BLaER1 treated with 17β-estradiol and CSF1 and Interleukin-3, amounts not matched to agents 10 nM and 100 nM (cell line): ENCODE data around the gene RORC.

Experiments
- H3K27ac ChIP-seq, 11 experiments: shearing (Covaris generic); formaldehyde crosslinking; 2 replicates each; pipeline ENCODE4 v1.8.1; 2022
- H3K27me3 ChIP-seq, 11 experiments: shearing (Covaris generic); formaldehyde crosslinking; 2 replicates each; pipeline ENCODE4 v1.8.1; 2022
- H3K36me3 ChIP-seq, 11 experiments: shearing (Covaris generic); formaldehyde crosslinking; 2 replicates each; pipeline ENCODE4 v1.8.1; 2022
- H3K4me1 ChIP-seq, 10 experiments: shearing (Covaris generic); formaldehyde crosslinking; 2 replicates each; pipeline ENCODE4 v1.8.1; 2022
- H3K4me2 ChIP-seq, 11 experiments: shearing (Covaris generic); formaldehyde crosslinking; 2 replicates each; pipeline ENCODE4 v1.8.1; 2022
- H3K4me3 ChIP-seq, 10 experiments: shearing (Covaris generic); formaldehyde crosslinking; 2 replicates each; pipeline ENCODE4 v1.8.1; 2022
- H3K9ac ChIP-seq, 11 experiments: shearing (Covaris generic); formaldehyde crosslinking; 2 replicates each; pipeline ENCODE4 v1.8.1; 2022
- H3K9me3 ChIP-seq, 11 experiments: shearing (Covaris generic); formaldehyde crosslinking; replicated peaks in 1 of 11; 2 replicates each; pipeline ENCODE4 v1.8.1; 2022
- H4K20me1 ChIP-seq, 11 experiments: shearing (Covaris generic); formaldehyde crosslinking; 2 replicates each; pipeline ENCODE4 v1.8.1; 2022
- Cebpa-rat ChIP-seq, 11 experiments: shearing (Covaris generic); IDR thresholded peaks; 2 replicates each; pipeline ENCODE4 v1.8.1; 2022

Gene RORC

DNA sequence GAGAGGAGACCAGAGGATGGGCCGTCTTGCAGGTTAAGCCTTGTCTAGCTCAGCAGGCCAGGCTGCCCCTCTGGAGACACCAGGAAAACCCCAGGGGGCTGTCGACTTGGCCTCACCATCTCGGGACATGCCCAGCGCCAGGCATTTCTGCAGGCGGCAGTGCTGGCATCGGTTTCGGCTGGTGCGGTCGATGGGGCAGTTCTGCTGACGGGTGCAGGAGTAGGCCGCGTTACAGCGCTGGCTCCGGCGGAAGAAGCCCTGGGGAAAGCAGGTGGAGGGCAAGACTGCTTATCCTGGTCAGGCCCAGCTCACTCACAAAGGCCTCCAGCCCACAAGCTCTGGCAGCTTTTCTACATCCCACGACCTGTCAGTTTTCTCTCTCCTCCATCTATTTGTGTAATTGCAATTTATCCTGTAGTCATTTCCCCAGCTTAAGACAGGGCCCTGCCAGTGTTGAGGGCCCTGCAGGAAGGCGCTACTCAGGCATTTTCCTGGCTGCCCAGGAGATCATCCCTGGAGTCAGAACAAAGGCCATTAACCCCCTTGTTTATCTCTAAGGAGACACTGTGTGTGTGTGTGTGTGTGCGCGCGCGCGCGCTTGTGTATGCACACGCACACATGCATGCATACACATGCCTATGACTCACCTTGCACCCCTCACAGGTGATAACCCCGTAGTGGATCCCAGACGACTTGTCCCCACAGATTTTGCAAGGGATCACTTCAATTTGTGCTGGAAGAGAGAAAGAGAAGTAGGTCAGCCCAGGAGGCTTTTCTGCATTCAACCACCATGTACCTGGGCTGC, 14.9 kb downstream of the RORC start:
- no peaks in the 10 kb centered on the region for H3K27me3 ChIP-seq
- no peaks in the 10 kb centered on the region for H3K9me3 ChIP-seq
- peaks cover 0 to 7% (median 0%) of the 10 kb centered on the region in 11 experiments; a peak in 1 of 22 replicates for H4K20me1 ChIP-seq
- no peak for TF ChIP-seq Cebpa-rat (IDR thresholded peaks at IDR 0.05)
- peak overlapping the region; percentile 78 to 96 (median 85) for H3K4me2 ChIP-seq
- H3K4me3 ChIP-seq = peak overlapping the region in 2 of 10 experiments; percentile 5 to 17; a peak in 2 of 20 replicates
- peaks cover 51 to 90% (median 79%) of the 10 kb centered on the region in 10 experiments for H3K4me1 ChIP-seq
- H3K36me3 ChIP-seq = no peaks in the 10 kb centered on the region
- peak overlapping the region in 3 of 11 experiments; percentile 18 to 55 (median 33); a peak in 1 of 22 replicates for H3K27ac ChIP-seq
- H3K9ac ChIP-seq = peak overlapping the region in 3 of 11 experiments; percentile 13 to 36 (median 29); a peak in 2 of 22 replicates

DNA sequence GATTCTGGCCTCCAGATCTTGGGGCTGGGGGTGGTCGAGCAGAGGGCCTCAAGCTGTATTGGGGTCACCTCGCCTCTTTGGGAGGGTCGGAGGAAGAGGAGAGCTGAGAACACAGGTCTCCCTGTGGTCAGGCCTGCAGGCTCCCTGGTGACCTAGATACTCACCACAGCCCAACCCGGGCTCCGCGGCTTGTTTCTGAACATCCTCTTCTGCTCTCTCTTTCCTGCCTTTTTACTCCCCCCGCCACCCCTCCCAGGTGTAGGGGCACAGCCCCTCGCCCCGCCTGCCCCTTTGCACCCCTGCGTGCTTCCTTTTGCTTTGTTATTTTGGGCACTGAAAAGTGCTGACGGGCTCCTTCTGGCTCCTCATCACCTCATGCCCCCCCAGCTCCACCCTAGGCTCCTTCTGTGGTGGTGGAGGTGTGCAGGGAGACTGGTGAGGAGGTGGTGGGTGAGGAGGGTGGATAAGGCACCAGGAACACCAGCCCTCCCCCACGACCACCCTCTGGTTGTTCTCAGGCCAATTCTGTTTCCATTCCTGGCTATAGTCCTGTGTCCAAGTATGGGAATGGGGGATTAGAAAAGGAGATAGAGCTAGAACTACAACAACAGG, 15.8 kb downstream of the RORC start:
- no peaks in the 10 kb centered on the region for H3K36me3 ChIP-seq
- TF ChIP-seq Cebpa-rat (IDR thresholded peaks at IDR 0.05) = no peak
- H3K4me2 ChIP-seq = peak overlapping the region; percentile 78 to 96 (median 85)
- no peaks in the 10 kb centered on the region for H3K27me3 ChIP-seq
- 0 out of 22 replicates have a peak overlapping the region, but pooled peaks of 1 of the 11 experiments have one; percentile 1 for H3K9ac ChIP-seq
- no peak overlapping the region for H3K27ac ChIP-seq
- H3K4me1 ChIP-seq = peaks cover 46 to 85% (median 69%) of the 10 kb centered on the region in 10 experiments
- H3K9me3 ChIP-seq = no peaks in the 10 kb centered on the region
- H3K4me3 ChIP-seq = peak overlapping the region in 2 of 10 experiments; percentile 5 to 17; a peak in 1 of 20 replicates
- H4K20me1 ChIP-seq = peaks cover 0 to 7% (median 0%) of the 10 kb centered on the region in 11 experiments; a peak in 1 of 22 replicates

DNA sequence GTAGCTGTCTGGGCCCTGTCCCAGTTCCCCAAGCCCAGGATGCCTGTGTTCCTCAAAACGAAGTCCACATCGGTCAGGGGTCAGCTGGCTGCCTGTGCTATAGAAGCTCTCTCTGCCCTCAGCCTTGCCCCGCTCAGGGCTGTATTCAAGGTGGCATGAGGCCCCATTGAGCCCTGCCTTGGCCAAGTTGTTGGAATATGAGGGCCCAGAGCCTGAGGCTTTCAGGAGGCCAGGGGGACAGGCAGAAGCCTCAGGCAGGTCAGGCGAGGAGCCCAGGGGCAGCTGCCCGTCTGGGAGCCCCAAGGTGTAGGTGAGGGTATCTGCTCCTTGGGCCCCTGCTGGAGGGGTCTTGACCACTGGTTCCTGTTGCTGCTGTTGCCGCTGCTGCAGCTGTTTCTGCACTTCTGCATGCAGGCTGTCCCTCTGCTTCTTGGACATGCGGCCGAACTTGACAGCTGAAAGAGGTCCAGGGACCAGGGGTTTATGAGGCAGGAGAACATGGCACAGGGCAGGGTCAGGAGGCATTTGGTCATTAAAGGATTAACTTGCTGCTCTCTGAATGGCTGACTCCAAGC, 16.5 kb downstream of the RORC start:
- no peak for TF ChIP-seq Cebpa-rat (IDR thresholded peaks at IDR 0.05)
- H3K4me2 ChIP-seq = peak overlapping the region; percentile 78 to 96 (median 85); a peak in 21 of 22 replicates
- 0 out of 20 replicates have a peak overlapping the region, but pooled peaks of 1 of the 10 experiments have one; percentile 5 for H3K4me3 ChIP-seq

DNA sequence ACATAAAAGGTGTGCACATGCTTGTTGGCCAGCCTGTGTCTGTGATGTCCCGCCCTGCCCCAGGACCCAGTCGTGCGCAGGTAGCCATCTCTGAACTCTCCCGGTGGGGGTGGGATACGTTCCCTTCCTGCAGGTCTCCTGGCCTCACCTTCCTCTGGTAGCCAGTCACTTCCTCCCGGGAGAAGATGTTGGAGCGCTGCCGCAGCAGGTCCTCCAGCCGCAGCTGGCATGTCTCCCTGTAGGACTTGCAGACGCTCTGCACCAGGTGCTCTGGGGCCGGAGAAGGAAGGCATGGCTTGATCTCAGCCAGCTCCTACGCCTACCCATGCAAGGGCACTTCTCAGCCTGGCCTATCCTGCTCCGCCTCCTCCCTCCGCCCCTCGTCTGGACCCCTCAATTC, 17.2 kb downstream of the RORC start:
- Histone ChIP-seq H3K9me3 (no peaks in the 10 kb centered on the region), H3K4me1 (peaks cover 32 to 71% (median 59%) of the 10 kb centered on the region in 10 experiments), H4K20me1 (peaks cover 0 to 7% (median 0%) of the 10 kb centered on the region in 11 experiments; a peak in 1 of 22 replicates), H3K4me3 (no peak overlapping the region), H3K9ac (no peak overlapping the region), H3K4me2 (peak overlapping the region; percentile 78 to 96 (median 85); a peak in 18 of 22 replicates), H3K27ac (no peak overlapping the region), H3K27me3 (no peaks in the 10 kb centered on the region), H3K36me3 (no peaks in the 10 kb centered on the region)
- TF ChIP-seq Cebpa-rat (IDR thresholded peaks at IDR 0.05) = no peak

More for the DNA sequence above, 16.5 kb downstream of the RORC start:
- Histone ChIP-seq H3K9me3 (no peaks in the 10 kb centered on the region), H4K20me1 (peaks cover 0 to 7% (median 0%) of the 10 kb centered on the region in 11 experiments; a peak in 1 of 22 replicates), H3K4me1 (peaks cover 39 to 77% (median 62%) of the 10 kb centered on the region in 10 experiments), H3K36me3 (no peaks in the 10 kb centered on the region), H3K27ac (no peak overlapping the region), H3K27me3 (no peaks in the 10 kb centered on the region), H3K9ac (no peak overlapping the region)

DNA sequence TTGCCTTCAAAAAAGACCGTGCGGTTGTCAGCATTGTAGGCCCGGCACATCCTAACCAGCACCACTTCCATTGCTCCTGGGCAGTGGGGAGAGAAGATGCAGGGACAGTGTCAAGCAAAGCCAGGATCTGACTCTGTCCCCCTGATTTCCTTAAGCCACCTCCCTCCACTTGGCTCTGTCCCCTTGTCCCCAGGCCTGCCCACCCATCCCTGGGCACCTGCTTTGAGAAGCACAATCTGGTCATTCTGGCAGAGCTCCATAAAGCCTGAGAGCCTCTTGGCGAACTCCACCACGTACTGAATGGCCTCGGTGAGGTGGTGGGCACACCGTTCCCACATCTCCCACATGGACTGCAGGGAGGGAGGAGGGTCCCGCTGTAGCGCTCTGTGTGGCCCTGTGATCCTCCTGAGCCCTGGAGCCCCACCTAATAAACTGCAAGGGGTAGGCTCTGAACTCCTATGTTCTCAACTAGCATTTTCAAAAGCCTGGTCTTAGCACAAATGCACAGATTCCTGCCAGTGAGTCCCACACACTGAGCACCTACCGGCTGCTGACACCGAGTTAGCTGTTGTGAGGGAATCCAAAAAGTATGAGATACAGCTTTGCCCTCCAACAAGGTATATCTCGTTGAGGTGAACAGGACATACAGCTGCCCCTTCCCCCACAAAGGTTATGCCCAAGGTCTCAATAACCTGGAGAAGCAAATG, 18.2 kb downstream of the RORC start:
- Histone ChIP-seq H3K9ac (no peak overlapping the region), H3K36me3 (no peaks in the 10 kb centered on the region), H3K4me3 (no peak overlapping the region), H3K4me1 (peaks cover 31 to 66% (median 51%) of the 10 kb centered on the region in 10 experiments), H3K9me3 (no peaks in the 10 kb centered on the region), H3K27me3 (no peaks in the 10 kb centered on the region), H3K27ac (no peak overlapping the region), H3K4me2 (0 out of 22 replicates have a peak overlapping the region, but pooled peaks of 1 of the 11 experiments have one; percentile 87), H4K20me1 (peaks cover 0 to 7% (median 0%) of the 10 kb centered on the region in 11 experiments; a peak in 1 of 22 replicates)
- TF ChIP-seq Cebpa-rat (IDR thresholded peaks at IDR 0.05) = no peak

DNA sequence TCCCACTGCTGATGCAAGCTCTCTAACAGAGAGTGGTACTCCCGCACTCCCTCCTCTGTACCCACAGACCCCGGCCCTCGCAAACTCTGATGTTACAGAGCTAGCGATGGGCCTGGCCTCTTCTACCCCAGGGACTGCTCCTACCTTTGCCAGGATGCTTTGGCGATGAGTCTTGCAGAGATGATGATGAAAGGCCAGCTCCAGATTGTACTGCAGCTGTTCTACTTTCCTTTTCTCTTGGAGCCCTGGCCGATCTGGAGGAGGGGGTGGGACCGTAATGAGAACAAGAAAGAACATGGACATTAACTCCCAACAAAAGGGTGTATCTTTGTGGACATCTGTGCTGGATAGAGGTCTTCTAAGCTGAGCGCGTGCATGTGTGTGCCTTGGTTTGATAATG, 20.4 kb downstream of the RORC start:
- no peak overlapping the region for H3K4me2 ChIP-seq
- H3K4me3 ChIP-seq = no peak overlapping the region
- no peaks in the 10 kb centered on the region for H3K27me3 ChIP-seq
- TF ChIP-seq Cebpa-rat (IDR thresholded peaks at IDR 0.05) = no peak
- peaks cover 27 to 66% (median 51%) of the 10 kb centered on the region in 10 experiments for H3K4me1 ChIP-seq
- H3K36me3 ChIP-seq = no peaks in the 10 kb centered on the region
- no peak overlapping the region for H3K27ac ChIP-seq
- no peaks in the 10 kb centered on the region for H3K9me3 ChIP-seq
- no peak overlapping the region for H3K9ac ChIP-seq
- peaks cover 0 to 2% (median 0%) of the 10 kb centered on the region in 11 experiments; a peak in 1 of 22 replicates for H4K20me1 ChIP-seq

DNA sequence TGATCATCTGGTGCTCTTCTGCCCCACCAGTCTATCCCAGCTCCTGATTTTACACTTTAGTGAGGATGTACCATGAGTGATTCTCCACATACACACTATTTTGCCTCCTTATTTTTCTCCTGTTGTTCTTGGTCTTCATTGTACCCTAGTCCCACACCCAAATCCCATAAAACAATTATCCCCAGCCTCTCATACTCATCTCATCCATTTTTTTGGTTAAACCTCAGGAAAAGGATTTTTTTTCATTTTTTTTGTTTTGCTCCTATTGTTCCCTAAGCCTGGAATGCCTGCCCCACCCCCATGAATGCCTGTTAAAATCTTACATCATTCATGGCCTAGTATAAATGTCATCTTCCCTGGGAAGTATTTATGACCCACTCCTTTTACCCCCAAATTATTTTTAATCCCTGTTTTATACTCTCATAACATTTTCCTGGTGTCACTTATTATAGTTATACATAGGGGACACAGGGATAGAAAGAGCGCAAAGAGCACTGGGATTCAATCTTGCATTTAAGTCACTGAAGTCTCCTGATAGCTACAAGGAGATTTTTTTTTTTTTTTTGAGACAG, 21.5 kb downstream of the RORC start:
- no peak overlapping the region for H3K4me3 ChIP-seq
- H3K27ac ChIP-seq = no peak overlapping the region
- H3K9me3 ChIP-seq = no peaks in the 10 kb centered on the region
- no peak overlapping the region for H3K9ac ChIP-seq
- H3K27me3 ChIP-seq = no peaks in the 10 kb centered on the region
- TF ChIP-seq Cebpa-rat (IDR thresholded peaks at IDR 0.05) = no peak
- H3K4me1 ChIP-seq = peaks cover 23 to 66% (median 51%) of the 10 kb centered on the region in 10 experiments
- H4K20me1 ChIP-seq = peaks cover 0 to 8% (median 0%) of the 10 kb centered on the region in 11 experiments; a peak in 4 of 22 replicates
- H3K36me3 ChIP-seq = no peaks in the 10 kb centered on the region
- H3K4me2 ChIP-seq = peak overlapping the region in 1 of 11 experiments; percentile 40; a peak in 1 of 22 replicates
